Stimulated activated naive CD8-positive, alpha-beta T cell treated with anti-CD3 and anti-CD28 coated beads, Interleukin-15, Interleukin-2, amounts not matched to agents 100 ng/mL and 50 ng/mL, for 24 hours (primary cell): ENCODE data around the gene KCNE1.
"Not testable (repeated sequence)": the region's sequence is repeated elsewhere in the genome, so short reads cannot be mapped to it uniquely, and the experiment has no call there.

Experiments used
- H3K27ac Mint-ChIP-seq: one replicate; pipeline ENCODE4 v1.8.0; 2021; ENCODE audit warnings: mild to moderate bottlenecking, mixed read lengths
- H3K27me3 Mint-ChIP-seq: one replicate; pipeline ENCODE4 v1.8.0; 2021; ENCODE audit warnings: mixed read lengths
- H3K36me3 Mint-ChIP-seq: one replicate; pipeline ENCODE4 v1.8.0; 2021; ENCODE audit warnings: low read depth, mixed read lengths
- H3K4me1 Mint-ChIP-seq: one replicate; pipeline ENCODE4 v1.8.0; 2021; ENCODE audit warnings: low read depth, mixed read lengths
- H3K4me3 Mint-ChIP-seq: one replicate; pipeline ENCODE4 v1.8.0; 2021; ENCODE audit warnings: mild to moderate bottlenecking, mixed read lengths
- H3K9me3 Mint-ChIP-seq: one replicate; pipeline ENCODE4 v1.8.0; 2021; ENCODE audit warnings: mixed read lengths

The KCNE1 gene

DNA sequence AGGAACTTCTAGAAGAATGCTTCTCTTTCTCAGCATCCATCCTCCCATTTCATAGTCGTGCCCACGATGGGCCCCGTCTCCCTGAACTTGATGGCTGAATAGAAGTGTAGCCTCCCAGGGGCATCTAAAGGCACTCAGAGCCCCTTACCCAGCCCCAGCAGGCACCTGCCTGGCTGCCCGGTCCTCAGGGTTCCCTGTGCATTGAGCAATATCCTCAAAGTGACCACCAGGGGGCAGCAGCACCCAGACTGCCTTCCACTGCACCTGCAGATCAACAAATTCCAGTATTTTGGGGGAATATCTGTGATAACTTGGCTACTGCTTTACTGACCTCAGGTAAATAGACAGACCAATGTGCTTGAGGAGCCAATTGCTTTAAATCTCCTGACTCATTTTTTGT is 68.5 kb downstream of the KCNE1 start:
- not testable (repeated sequence) for H3K27me3 Mint-ChIP-seq, H3K27ac Mint-ChIP-seq, H3K36me3 Mint-ChIP-seq, H3K9me3 Mint-ChIP-seq, H3K4me1 Mint-ChIP-seq, H3K4me3 Mint-ChIP-seq

DNA sequence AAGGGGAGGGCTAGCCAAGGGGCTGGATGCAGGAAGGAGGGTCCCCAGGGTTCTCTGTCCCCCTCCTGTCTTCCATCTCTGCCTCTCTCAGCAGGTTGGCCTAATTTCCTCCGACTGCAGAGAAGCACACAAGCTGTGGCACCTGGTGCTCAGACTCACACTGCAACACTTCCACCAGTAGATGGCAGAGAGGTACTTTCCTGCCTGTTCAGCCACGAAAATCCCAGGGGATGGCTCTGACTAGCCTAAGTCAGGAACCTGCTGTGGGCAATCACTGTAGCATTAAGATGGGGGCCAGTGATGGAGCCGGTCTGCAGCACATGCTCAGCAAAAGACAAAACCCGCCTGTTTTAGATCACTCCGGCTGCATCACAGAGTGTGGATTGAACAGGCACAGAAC is 82.3 kb downstream of the KCNE1 start:
- H3K9me3 Mint-ChIP-seq, H3K36me3 Mint-ChIP-seq, H3K4me1 Mint-ChIP-seq, H3K4me3 Mint-ChIP-seq, H3K27me3 Mint-ChIP-seq, H3K27ac Mint-ChIP-seq: not testable (repeated sequence)

DNA sequence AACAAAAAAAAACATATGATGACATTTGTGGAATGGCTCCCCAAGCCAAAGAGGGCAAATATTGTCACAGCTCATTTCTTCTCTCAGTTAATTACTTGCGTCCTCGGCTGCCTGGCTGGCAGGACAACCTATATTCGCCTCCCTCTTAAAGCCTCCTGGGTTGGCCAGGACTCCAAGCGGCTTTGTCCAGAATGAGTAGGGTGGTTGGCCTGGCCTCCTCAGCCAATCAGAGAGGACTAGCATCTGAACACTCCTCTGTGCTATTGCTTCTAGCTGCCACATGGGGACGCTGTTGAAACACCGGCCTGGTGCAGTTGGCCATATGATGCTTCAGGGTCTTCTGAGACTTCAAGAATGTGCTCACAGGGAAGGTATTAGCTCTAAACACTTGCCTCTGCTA is 83.6 kb downstream of the KCNE1 start:
- H3K27me3 Mint-ChIP-seq, H3K27ac Mint-ChIP-seq, H3K36me3 Mint-ChIP-seq, H3K9me3 Mint-ChIP-seq, H3K4me3 Mint-ChIP-seq, H3K4me1 Mint-ChIP-seq: not testable (repeated sequence)

DNA sequence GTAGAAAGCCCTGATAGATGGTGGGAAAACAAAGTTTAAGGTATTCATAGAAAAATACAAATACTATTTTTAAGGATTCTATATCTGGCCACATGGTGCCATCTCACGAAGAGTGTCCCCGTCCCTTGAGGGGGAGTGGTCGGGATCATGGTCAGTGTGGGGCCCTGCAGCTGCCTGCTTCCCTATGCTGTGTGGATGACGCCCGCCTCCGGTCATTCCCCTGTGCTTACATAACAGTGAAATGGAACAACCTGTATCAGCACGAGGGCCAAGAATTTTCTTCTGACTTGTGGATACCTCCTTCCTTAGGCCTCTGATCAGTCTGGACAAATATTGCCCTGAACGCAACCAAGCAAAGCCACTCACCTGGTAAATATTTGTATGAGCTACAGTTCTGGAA is 84.7 kb downstream of the KCNE1 start:
- H3K36me3 Mint-ChIP-seq, H3K4me3 Mint-ChIP-seq, H3K4me1 Mint-ChIP-seq, H3K27ac Mint-ChIP-seq, H3K27me3 Mint-ChIP-seq, H3K9me3 Mint-ChIP-seq: not testable (repeated sequence)

DNA sequence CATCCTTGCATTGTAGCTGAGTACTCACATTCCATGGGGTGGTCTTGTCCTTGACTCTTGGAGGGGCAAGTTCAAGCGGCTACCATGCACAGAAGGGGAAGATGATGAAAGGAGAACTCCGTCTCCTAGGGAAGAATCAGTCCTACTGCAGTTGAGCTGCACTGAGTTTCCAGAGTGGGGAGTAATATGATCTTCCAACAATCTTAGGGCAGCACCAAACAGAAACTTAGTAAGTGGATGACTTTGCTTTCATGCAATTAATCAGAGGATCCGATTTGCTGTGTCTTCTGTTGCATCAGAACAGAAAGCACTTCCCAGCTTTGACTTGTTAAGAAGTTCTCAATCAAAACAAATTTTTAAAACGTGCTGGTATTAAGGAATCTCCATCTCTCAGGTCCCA is 88.2 kb downstream of the KCNE1 start, which contains the start of gene SMIM34:
Gene SMIM34 (minus strand): TSS at position 147 of the 400 bp plus-strand sequence. CDS start 112 bp downstream, at position 35.
- H3K4me3 Mint-ChIP-seq, H3K9me3 Mint-ChIP-seq, H3K27ac Mint-ChIP-seq, H3K27me3 Mint-ChIP-seq, H3K4me1 Mint-ChIP-seq, H3K36me3 Mint-ChIP-seq: not testable (repeated sequence)

DNA sequence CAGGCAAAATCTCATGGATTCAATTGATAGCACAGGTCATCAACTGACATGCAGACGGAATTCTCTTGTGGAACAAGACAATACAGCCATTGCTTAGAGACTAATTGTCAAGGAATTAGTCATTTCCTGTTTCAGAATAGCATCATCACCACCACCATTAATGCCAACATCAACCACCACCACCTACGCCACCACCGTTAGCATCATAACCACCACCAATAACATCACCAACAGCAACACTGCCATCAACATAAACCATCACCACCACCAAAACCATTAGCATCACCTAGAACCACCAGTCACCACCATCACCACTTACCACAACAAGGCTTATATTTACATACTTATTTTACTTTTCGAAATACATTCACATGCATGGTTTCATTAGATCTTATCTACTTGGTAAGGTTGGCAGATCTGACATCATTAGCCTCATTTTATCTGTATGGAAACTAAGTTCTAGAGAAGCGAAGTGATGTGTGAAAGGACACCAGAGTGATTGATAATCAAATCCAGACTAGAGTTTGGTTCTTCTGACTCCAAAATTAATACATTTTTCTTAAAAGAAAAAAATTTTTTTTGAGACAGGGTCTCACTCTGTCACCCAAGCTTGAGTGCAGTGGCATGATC is 94.4 kb downstream of the KCNE1 start:
- H3K4me1 Mint-ChIP-seq, H3K27ac Mint-ChIP-seq, H3K4me3 Mint-ChIP-seq, H3K9me3 Mint-ChIP-seq, H3K27me3 Mint-ChIP-seq, H3K36me3 Mint-ChIP-seq: not testable (repeated sequence)

DNA sequence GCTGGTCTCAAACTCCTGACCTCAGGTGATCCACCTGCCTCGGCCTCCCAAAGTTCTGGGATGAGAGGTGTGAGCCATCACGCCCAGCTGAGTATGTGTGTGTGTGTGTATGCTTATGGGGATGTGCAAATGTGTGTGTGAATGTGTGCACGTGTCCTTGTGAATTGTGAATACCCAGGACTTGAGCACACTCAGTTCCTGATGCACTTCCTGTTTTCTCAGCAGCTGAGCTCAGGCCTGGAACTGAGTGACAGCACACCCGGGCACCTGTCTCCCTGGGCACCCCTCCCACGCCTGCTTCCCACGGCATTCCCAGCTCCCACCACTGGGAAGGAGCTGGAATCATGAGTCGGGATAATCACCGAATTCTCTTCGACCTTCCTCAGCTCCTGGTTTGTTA is 104.7 kb downstream of the KCNE1 start:
- not testable (repeated sequence) for H3K4me3 Mint-ChIP-seq, H3K36me3 Mint-ChIP-seq, H3K4me1 Mint-ChIP-seq, H3K27me3 Mint-ChIP-seq, H3K27ac Mint-ChIP-seq, H3K9me3 Mint-ChIP-seq

DNA sequence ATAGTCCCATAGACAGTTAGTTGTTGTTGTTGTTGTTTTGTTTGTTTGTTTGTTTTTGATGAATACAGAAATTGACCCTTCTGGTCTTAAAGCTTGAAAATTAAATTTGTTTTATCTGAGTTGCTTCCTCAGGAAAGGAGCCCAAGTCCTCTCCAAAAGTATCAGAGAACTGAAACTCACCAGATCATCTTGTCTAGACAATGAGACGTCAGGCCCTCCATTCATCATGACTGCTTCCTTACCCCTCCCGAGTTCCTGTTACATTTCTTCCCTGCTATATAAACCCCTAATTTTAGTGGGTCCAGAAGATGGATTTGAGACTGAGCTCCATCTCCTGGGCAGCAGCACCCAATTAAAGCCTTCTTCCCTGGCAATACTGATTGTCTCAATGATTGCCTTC is 105.3 kb downstream of the KCNE1 start:
- H3K27me3 Mint-ChIP-seq, result not testable (repeated sequence)

DNA sequence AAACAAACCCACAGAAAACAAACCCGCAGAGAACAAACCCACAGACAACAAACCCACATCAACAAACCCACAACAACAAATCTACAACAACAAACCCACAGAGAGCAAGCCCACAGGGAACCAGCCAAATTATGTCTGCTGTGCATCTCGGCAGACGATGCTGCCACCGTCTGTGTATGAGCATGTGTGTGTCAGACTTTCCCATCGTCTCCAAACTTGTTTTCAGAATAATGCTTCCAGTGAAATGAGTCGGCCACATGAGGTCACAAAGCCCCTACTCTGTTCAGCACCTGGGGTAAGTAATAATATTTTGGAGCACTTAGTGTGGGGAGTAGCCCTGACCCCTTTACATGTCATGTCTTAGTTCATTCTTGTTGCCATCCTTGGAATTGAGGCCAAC is 105.9 kb downstream of the KCNE1 start:
- not testable (repeated sequence) for H3K9me3 Mint-ChIP-seq, H3K27ac Mint-ChIP-seq, H3K4me1 Mint-ChIP-seq, H3K36me3 Mint-ChIP-seq, H3K27me3 Mint-ChIP-seq, H3K4me3 Mint-ChIP-seq

More for the DNA sequence above, 105.3 kb downstream of the KCNE1 start:
- H3K36me3 Mint-ChIP-seq, H3K27ac Mint-ChIP-seq, H3K4me3 Mint-ChIP-seq, H3K4me1 Mint-ChIP-seq, H3K9me3 Mint-ChIP-seq: not testable (repeated sequence)

DNA sequence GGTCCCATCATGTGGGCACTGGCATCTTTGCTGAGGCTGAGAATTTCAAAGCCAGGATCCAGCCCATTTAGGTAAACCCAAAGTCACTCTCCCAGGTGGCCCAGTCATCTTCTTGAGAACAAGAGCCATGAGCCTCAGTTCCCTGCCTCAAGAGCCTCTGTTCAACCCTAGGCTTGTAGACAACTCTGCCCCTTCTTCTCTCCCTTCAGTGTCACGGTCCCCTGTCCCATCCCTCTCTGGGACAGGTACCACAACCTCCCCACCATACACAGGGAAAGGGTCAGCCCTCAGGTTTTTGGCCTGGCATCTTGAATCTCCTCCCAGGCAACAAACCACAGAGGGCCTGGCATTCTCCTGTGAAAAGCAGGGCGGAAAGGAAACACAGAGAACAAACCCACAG is 106.3 kb downstream of the KCNE1 start:
- H3K9me3 Mint-ChIP-seq, H3K4me1 Mint-ChIP-seq: not testable (repeated sequence)

DNA sequence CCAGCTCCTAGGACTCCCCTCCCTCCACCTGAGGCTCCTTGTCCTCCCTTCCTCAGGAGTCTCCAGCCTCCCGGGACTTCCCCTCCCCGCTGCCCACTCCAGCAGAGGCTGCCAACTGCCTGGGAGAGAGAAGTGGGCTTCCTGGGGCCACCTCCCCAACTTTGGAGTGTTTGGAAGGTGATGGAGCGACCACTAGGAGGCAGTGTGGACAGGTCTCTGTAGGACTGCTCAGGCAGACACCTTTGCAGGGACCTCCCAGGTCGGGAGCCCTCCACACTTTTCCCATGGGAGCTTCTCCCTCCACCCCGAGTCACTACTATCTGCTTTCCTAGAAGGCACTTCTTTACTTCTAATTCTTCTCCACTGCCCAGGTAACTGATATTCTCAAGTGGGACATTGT is 107.3 kb downstream of the KCNE1 start:
- H3K27me3 Mint-ChIP-seq, H3K4me3 Mint-ChIP-seq, H3K9me3 Mint-ChIP-seq, H3K36me3 Mint-ChIP-seq, H3K27ac Mint-ChIP-seq, H3K4me1 Mint-ChIP-seq: not testable (repeated sequence)

More for the DNA sequence above, 106.3 kb downstream of the KCNE1 start:
- not testable (repeated sequence) for H3K27me3 Mint-ChIP-seq, H3K36me3 Mint-ChIP-seq, H3K4me3 Mint-ChIP-seq, H3K27ac Mint-ChIP-seq

DNA sequence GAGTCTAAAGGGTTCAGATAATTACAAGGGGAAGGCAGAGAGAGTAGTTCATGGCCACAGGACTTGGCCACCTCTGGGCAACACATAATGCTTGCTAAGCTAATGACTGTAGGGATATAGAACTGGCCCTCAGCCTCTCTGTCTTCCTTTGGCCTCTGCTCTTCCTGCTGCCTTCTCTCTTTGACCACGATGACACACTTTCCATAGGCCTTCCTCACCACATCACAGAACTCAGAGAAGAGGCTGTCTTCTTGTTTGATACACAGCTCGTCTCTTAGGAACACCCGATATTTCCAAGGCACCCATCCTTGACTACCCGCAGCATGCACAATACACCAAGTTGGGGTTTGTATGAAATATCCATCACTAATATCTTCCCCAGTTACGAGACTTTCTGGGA is 111.5 kb downstream of the KCNE1 start:
- not testable (repeated sequence) for H3K4me1 Mint-ChIP-seq, H3K36me3 Mint-ChIP-seq, H3K4me3 Mint-ChIP-seq, H3K27me3 Mint-ChIP-seq, H3K9me3 Mint-ChIP-seq, H3K27ac Mint-ChIP-seq
